PC-3 (cell line): ENCODE data around the gene TREX2.

ENCODE experiments used
- EZH2 ChIP-seq: fragments of 300-600 bp; sonication (generic); IDR thresholded peaks from one replicate; pipeline ENCODE4 v1.6.1; 2017; ENCODE audit warnings: antibody characterized with exemption, mild to moderate bottlenecking, low read length; ENCODE audit not compliant: unreplicated experiment
- EZH2phosphoT487 ChIP-seq: fragments of 300-600 bp; sonication (generic); IDR thresholded peaks from 2 replicates; pipeline ENCODE4 v1.6.1; 2018; ENCODE audit warnings: mild to moderate bottlenecking, antibody characterized with exemption, low read length, borderline replicate concordance
- TF ChIP-seq, protein P1 (sequence below): fragments of 300-600 bp; sonication (generic); conservative IDR thresholded peaks from 2 replicates; pipeline ENCODE4 v1.5.1; 2017; ENCODE audit warnings: antibody characterized with exemption, low read depth, mild to moderate bottlenecking, low read length

- TF ChIP-seq, protein P1, sequence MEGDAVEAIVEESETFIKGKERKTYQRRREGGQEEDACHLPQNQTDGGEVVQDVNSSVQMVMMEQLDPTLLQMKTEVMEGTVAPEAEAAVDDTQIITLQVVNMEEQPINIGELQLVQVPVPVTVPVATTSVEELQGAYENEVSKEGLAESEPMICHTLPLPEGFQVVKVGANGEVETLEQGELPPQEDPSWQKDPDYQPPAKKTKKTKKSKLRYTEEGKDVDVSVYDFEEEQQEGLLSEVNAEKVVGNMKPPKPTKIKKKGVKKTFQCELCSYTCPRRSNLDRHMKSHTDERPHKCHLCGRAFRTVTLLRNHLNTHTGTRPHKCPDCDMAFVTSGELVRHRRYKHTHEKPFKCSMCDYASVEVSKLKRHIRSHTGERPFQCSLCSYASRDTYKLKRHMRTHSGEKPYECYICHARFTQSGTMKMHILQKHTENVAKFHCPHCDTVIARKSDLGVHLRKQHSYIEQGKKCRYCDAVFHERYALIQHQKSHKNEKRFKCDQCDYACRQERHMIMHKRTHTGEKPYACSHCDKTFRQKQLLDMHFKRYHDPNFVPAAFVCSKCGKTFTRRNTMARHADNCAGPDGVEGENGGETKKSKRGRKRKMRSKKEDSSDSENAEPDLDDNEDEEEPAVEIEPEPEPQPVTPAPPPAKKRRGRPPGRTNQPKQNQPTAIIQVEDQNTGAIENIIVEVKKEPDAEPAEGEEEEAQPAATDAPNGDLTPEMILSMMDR = no peak
- TF ChIP-seq EZH2 = no peak
- TF ChIP-seq EZH2phosphoT487 = no peak
Measured at GRCh38 chrX:153474718-153475117, 28.9 kb upstream of the TREX2 start.
